HCT116 (cell line): ENCODE results near the gene E4F1. TPM values are rescaled to one million over a fixed set of nuclear protein-coding genes. Genes with fewer than 3 reads are reported as not detected.
A peak's percentile ranks its signal among the peaks of the same experiment; 100 is the strongest.

Experiments
- ATAC-seq: fragments of 200-7000 bp; cut with Tn5 transposase; 2 replicates; pipeline ENCODE4 v1.9.1; 2020; ENCODE audit warnings: mild to moderate bottlenecking, moderate library complexity
- BruUV-seq: library from RNA; stranded (reverse); fragments of 400-500 nt; replicated peaks from 2 replicates; lab custom pipeline; 2021; lab: Mats Ljungman, UMichigan
- CTCF ChIA-PET: fragments of 300-600 bp; sonication (Branson Sonifier 250); formaldehyde crosslinking; loops from one replicate; lab custom pipeline; 2021; ENCODE audit warnings: antibody characterized with exemption; lab: Charles Lee
- POLR2A ChIA-PET: fragments of 300-600, 350-600 bp; sonication (Branson Sonifier 250); formaldehyde crosslinking; loops from one replicate; lab custom pipeline; 2021; ENCODE audit warnings: antibody characterized with exemption; lab: Charles Lee
- RAD21 ChIA-PET, 2 experiments: fragments of 300-600 bp; sonication (Branson Sonifier 250); formaldehyde crosslinking; loops; one replicate each; lab custom pipeline; 2023; ENCODE audit warnings: low total read pairs in 2 of 2; ENCODE audit not compliant: uncharacterized antibody in 2 of 2, unreplicated experiment in 2 of 2, low non-redundant PET in 1 of 2; lab: Charles Lee
- DNase-seq: peaks from one replicate; pipeline ENCODE4 v3.0.0-alpha.2; 2010; ENCODE audit warnings: low read depth, low spot score
- H2AFZ ChIP-seq: fragments of 200-600 bp; shearing (Covaris generic), sonication (generic); 2 replicates; pipeline ENCODE4 v1.6.1; 2017; ENCODE audit warnings: low read depth, mixed run types, mixed read lengths, antibody characterized with exemption, low read length; ENCODE audit not compliant: poor library complexity, severe bottlenecking
- H3K27ac ChIP-seq: 2 replicates; pipeline ENCODE4 v1.5.1; 2012; ENCODE audit warnings: low read depth, low read length
- H3K27me3 ChIP-seq: fragments of 200-600 bp; sonication (generic); 2 replicates; pipeline ENCODE4 v1.6.1; 2016; ENCODE audit warnings: mixed run types, low read length, mixed read lengths; ENCODE audit not compliant: insufficient read depth
- H3K36me3 ChIP-seq, 2 experiments: fragments of 200-500 bp in 1 of 2; fragments of 200-600 bp in 1 of 2; sonication (Bioruptor generic) in 1 of 2; sonication (generic) in 1 of 2; 2 replicates each; pipeline versions ENCODE4 v1.5.1 to v1.6.1; 2014 to 2016; ENCODE audit warnings: low read length in 2 of 2, inconsistent platforms in 1 of 2, mixed read lengths in 1 of 2, mixed run types in 1 of 2; ENCODE audit not compliant: insufficient read depth in 2 of 2, control insufficient read depth in 1 of 2
- H3K4me1 ChIP-seq, 2 experiments: fragments of 200-600 bp in 1 of 2; sonication (generic) in 1 of 2; 2 replicates each; pipeline versions ENCODE4 v1.5.1 to v1.6.1; 2012 to 2017; ENCODE audit warnings: low read length in 2 of 2, inconsistent platforms in 1 of 2, mild to moderate bottlenecking in 1 of 2, mixed read lengths in 1 of 2, mixed run types in 1 of 2, moderate library complexity in 1 of 2; ENCODE audit not compliant: insufficient read depth in 2 of 2, control insufficient read depth in 1 of 2
- H3K4me2 ChIP-seq: fragments of 200-600 bp; sonication (generic); 2 replicates; pipeline ENCODE4 v1.6.1; 2017; ENCODE audit warnings: mixed run types, low read length, mixed read lengths
- H3K4me3 ChIP-seq, 2 experiments: fragments of 200-600 bp in 1 of 2; sonication (generic) in 1 of 2; replicated peaks in 1 of 2; 2 replicates each; pipeline ENCODE4 v1.5.1; 2011 to 2016; ENCODE audit warnings: low read length in 2 of 2, control low read depth in 1 of 2, low read depth in 1 of 2, mild to moderate bottlenecking in 1 of 2, mixed read lengths in 1 of 2, mixed run types in 1 of 2
- H3K79me2 ChIP-seq: fragments of 200-600 bp; sonication (generic); 2 replicates; pipeline ENCODE4 v1.6.1; 2017; ENCODE audit warnings: mild to moderate bottlenecking, mixed run types, low read length, moderate library complexity, mixed read lengths; ENCODE audit not compliant: insufficient read depth
- H3K9ac ChIP-seq: fragments of 200-600 bp; sonication (generic); 2 replicates; pipeline ENCODE4 v1.6.1; 2016; ENCODE audit warnings: low read length, mixed read lengths
- H3K9me2 ChIP-seq: fragments of 200-600 bp; sonication (generic), shearing (Covaris generic); 2 replicates; pipeline ENCODE4 v1.6.1; 2017; ENCODE audit warnings: mixed run types, mild to moderate bottlenecking, moderate library complexity; ENCODE audit not compliant: insufficient read depth
- H3K9me3 ChIP-seq, 2 experiments: fragments of 200-500 bp in 1 of 2; fragments of 200-600 bp in 1 of 2; sonication (Bioruptor generic) in 1 of 2; sonication (generic) in 1 of 2; 2 replicates each; pipeline ENCODE4 v1.6.1; 2014 to 2017; ENCODE audit warnings: low read length in 2 of 2, mixed read lengths in 2 of 2, inconsistent platforms in 1 of 2, low read depth in 1 of 2, mild to moderate bottlenecking in 1 of 2, mixed run types in 1 of 2, moderate library complexity in 1 of 2; ENCODE audit not compliant: control insufficient read depth in 1 of 2, insufficient read depth in 1 of 2
- H4K20me1 ChIP-seq: fragments of 200-600 bp; sonication (generic), shearing (Covaris generic); 2 replicates; pipeline ENCODE4 v1.6.1; 2017; ENCODE audit warnings: mixed run types, mild to moderate bottlenecking, moderate library complexity; ENCODE audit not compliant: insufficient read depth
- CBX3 ChIP-seq: IDR thresholded peaks from 2 replicates; pipeline ENCODE4 v1.6.1; 2012; ENCODE audit warnings: low read depth
- CEBPB ChIP-seq: IDR thresholded peaks from 2 replicates; pipeline ENCODE4 v1.6.1; 2012; ENCODE audit warnings: low read depth
- CTCF ChIP-seq, 3 experiments: fragments of 200-600 bp in 1 of 3; sonication (generic) in 1 of 3; IDR thresholded peaks in 2 of 3; conservative IDR thresholded peaks in 1 of 3; 2 replicates each; pipeline ENCODE4 v1.5.1; 2012 to 2017; ENCODE audit warnings: low read depth in 2 of 3, low read length in 2 of 3, antibody characterized with exemption in 1 of 3, borderline replicate concordance in 1 of 3, control low read depth in 1 of 3, mild to moderate bottlenecking in 1 of 3, mixed read lengths in 1 of 3, mixed run types in 1 of 3, moderate library complexity in 1 of 3; ENCODE audit not compliant: insufficient read depth in 1 of 3
- EGR1 ChIP-seq: IDR thresholded peaks from 2 replicates; pipeline ENCODE4 v1.6.1; 2012; ENCODE audit warnings: low read depth
- EZH2 ChIP-seq: fragments of 200-600 bp; sonication (generic); IDR thresholded peaks from 2 replicates; pipeline ENCODE4 v1.6.1; 2017; ENCODE audit warnings: antibody characterized with exemption, mixed run types
- MAX ChIP-seq: IDR thresholded peaks from 2 replicates; pipeline ENCODE4 v1.6.1; 2012
- RAD21 ChIP-seq: IDR thresholded peaks from 2 replicates; pipeline ENCODE4 v1.6.1; 2012; ENCODE audit warnings: low read depth, mild to moderate bottlenecking
- SIN3A ChIP-seq: IDR thresholded peaks from 2 replicates; pipeline ENCODE4 v1.6.1; 2012; ENCODE audit warnings: low read depth
- intact Hi-C: fragments of 100-400 bp; cut with micrococcal nuclease; formaldehyde crosslinking; loops from 2 replicates; pipeline ENCODE4 v1.10.0; 2022
- total RNA-seq: library from RNA; stranded (reverse); gene quantifications from one replicate; pipeline ENCODE4 v1.2.1, GENCODE V29; 2021; ENCODE audit not compliant: unreplicated experiment

E4F1 gene
- total RNA-seq, 1 experiment from 2014 or later: 40.7 TPM

GRCh38 chr16:2244301-2244700 lies 20.9 kb downstream of the E4F1 start:
- no peaks in the 10 kb centered on the region for H3K9me3 ChIP-seq
- H3K9me2 ChIP-seq: no peaks in the 10 kb centered on the region
- H3K4me1 ChIP-seq: peaks cover 0 to 13% of the 10 kb centered on the region in 2 experiments; a peak in 2 of 4 replicates
- RAD21 ChIA-PET: no interaction called here
- DNase-seq (no peak), ATAC-seq (peak; percentile 52)
- BruUV-seq: no TSS peak
- no peak overlapping the region for H3K4me3 ChIP-seq
- H3K27me3 ChIP-seq: no peaks in the 10 kb centered on the region
- CTCF ChIA-PET: no interaction called here
- H3K79me2 ChIP-seq: peaks cover 62% of the 10 kb centered on the region
- TF ChIP-seq RAD21: peak; percentile 21; the same call in 1 of the 2 replicates
- no peak for TF ChIP-seq CEBPB
- TF ChIP-seq MAX: no peak
- no peak for TF ChIP-seq EZH2
- no peak for TF ChIP-seq SIN3A
- TF ChIP-seq EGR1: no peak
- TF ChIP-seq CTCF (IDR thresholded peaks at IDR 0.05 in 2 of 3, conservative IDR thresholded peaks at IDR 0.05 in 1 of 3; ENCODE audit: borderline replicate concordance in 1 of 3, insufficient read depth in 1 of 3, low read depth in 2 of 3, low read length in 2 of 3): peak in 2 of 3 experiments; percentile 27 to 39; a peak in 4 of 6 replicates
- TF ChIP-seq CBX3: no peak
- peaks cover 21 to 47% of the 10 kb centered on the region in 2 experiments; a peak in 3 of 4 replicates for H3K36me3 ChIP-seq
- H3K4me2 ChIP-seq: no peak overlapping the region
- peak overlapping the region; percentile 25; the same call in 1 of the 2 replicates for H3K27ac ChIP-seq
- POLR2A ChIA-PET: no interaction called here
- intact Hi-C loops: no loop called here
- H4K20me1 ChIP-seq: no peaks in the 10 kb centered on the region
- H3K9ac ChIP-seq: no peak overlapping the region
- H2AFZ ChIP-seq: no peak overlapping the region
